NCI-H748 (cell line): ENCODE data around the gene GTF2IRD1.
"Not testable (repeated sequence)": the region's sequence is repeated elsewhere in the genome, so short reads cannot be mapped to it uniquely, and the experiment has no call there.

ENCODE experiments used
- DNase-seq: peaks from one replicate; lab custom pipeline; 2025; ENCODE audit not compliant: unreplicated experiment; lab: John Stamatoyannopoulos, UW

The GTF2IRD1 gene

DNA sequence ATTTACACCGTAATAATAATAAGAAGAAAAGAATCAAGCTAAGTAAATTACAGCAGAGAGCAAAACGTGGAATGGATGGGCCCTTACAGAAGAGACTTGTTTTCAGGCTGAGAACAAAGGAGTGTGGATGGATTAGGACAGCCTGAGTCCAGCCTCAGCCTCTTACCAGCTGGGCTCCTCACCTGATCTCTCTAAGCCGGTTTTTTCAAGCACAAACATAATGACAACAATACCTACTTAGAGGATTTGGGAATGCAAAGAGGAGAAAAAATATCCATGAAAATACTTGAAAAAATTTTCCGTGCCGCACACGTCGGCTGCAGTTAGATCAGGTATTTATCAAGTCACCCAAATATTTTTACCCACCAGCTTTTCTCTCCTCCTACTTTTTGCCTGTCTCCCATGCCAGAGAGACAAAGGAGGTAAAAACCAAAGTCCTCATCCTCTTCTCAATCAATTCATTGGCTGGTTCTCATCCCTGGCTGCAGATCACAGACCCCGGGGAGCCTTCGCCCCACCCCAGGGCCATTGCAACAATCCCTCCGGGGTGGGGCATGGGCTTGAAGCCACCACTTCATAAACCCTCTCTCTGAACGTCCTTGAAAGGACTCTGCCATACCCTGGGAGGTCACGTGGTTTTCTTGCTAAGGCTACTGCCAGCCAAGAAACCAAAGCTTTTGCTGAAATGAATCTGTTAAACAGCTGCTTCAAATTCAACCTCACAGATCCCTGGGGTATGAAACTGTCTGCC, 174.1 kb downstream of the GTF2IRD1 start:
- no peak for DNase-seq

DNA sequence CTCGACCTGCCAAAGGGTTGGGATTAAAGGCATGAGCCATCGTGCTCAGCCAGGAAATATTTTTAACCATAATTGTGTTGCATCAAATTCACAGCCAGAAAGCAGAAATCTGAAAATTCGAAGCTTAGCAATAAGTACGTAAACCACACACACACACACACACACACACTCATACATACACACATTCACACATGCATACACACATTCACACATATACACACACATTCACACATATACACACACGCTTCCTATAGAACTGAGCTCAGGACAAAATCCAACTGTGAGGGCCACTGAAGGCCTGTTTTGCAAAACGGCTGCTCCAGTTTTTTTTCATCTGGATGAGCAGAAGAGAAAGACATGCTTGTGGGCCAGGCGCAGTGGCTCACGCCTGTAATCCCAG, 178.8 kb downstream of the GTF2IRD1 start:
- DNase-seq, result no peak

DNA sequence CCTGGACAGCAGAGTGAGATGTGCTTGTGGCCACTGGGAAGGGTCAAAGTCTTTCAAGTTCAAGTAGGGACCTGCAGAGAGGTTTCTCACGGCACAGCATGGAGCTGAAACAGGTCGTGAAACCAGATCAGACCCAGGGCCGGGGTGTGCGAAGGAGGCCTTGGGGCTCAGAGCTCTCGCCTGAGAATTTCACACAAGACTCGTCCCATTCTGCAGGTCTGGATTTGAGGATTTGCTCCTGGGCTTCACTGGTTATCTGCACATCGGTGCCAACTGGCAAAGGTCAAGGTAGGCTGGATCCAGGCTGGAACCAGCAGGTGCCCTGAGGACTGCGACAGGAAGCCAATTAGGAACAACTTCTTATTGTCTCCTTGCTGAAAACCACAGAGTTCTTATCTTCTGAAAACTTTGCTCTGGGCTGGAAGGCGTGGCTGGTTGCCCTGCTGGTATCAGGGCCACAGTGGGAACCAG, 179.8 kb downstream of the GTF2IRD1 start:
- no peak for DNase-seq

DNA sequence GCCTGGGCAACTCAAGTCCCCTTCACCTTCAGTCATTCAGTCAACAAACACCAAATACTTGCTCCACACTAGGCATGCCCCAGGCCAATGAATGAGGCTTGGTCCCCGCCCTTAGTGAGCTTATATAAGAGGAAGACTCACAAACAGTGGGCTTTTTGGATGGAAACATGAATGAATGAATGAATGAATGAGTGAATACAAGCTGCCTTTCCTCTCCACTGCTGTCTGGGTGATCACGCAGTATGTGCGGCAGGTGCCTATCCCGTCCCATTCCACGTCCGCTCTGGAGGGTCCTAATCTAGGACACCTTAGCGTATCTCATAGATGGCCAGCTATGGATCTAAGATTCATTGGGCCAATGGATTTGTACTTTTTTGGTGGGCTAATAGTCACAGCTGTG, 184.0 kb downstream of the GTF2IRD1 start:
- no peak for DNase-seq

DNA sequence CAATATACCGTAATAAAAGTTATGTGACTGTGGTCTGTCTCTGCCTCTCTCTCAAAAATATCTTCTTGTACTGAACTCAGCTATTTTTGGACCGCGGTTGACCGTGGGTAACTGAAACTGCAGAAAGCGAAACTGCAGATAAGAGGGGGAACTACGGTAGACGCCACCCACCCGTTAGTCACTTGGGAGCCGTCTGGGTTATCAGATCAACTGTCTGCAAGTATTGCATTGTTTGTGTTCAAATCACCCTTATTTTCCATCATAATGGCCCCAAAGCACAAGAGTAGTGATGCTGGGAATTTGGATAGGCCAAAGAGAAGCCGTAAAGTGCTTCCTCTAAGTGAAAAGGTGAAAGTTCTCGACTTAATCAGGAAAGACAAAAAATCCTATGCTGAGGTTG, 196.3 kb downstream of the GTF2IRD1 start:
- not testable (repeated sequence) for DNase-seq

DNA sequence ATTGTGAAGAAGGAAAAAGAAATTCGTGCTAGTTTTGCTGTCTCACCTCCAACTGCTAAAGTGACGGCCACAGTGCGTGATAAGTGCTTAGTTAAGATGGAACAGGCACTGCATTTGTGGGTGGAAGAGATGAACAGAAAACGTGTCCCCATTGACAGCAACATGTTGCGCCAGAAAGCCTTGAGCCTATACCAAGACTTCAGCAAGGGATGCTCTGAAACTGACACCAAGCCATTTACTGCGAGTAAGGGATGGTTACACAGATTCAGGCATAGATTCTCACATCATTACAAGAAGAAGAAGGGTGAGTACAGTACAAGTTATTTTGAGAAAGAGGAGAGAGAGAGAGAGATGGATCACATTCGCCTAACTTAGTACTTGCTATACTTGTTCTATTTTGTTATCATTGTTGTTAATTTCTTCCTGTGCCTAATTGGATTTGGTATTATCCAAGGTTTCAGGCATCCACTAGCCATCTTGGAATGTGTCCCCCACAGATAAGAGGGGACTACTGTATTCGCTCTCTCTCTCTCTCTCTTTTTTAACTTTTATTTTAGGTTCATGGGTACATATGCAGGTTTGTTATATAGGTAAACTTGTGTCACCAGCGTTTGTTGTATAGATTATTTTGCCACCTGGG, 196.9 kb downstream of the GTF2IRD1 start:
- not testable (repeated sequence) for DNase-seq

DNA sequence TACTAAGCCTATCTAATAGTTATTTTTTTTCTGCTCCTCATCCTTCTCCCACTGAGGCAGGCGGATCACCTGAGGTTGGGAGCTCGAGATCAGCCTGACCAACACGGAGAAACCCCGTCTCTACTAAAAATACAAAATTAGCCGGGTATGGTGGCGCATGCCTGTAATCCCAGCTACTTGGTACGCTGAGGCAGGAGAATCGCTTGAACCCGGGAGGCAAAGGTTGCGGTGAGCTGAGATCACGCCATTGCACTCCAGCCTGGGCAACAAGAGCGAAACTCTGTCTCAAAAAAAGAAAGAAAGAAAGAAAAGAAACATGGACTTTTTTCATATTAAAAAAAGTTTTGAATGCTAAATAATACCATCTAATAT, 197.4 kb downstream of the GTF2IRD1 start:
- not testable (repeated sequence) for DNase-seq
